Tibial nerve (tissue), 4 donors: Measurements from ENCODE around the gene NPHP4. TPM values are rescaled to one million over a fixed set of nuclear protein-coding genes. Genes with fewer than 3 reads are reported as not detected.

Source experiments
- DNase-seq, 2 donors: peaks; one replicate each; pipeline ENCODE4 v3.0.0-alpha.2; 2019; ENCODE audit warnings: low spot score in 2 of 2
- H3K27ac ChIP-seq, 4 donors: fragments of 200-600 bp; sonication (generic) in 3 of 4; one replicate each; pipeline ENCODE4 v1.5.1; 2017 to 2019; ENCODE audit warnings: mild to moderate bottlenecking in 1 of 4
- H3K27me3 ChIP-seq, 2 donors: fragments of 200-600 bp; sonication (generic) in 1 of 2; one replicate each; pipeline versions ENCODE4 v1.5.1 to v1.6.0; 2017 to 2019
- H3K36me3 ChIP-seq, 3 donors: fragments of 200-600 bp; sonication (generic); one replicate each; pipeline ENCODE4 v1.5.1; 2018 to 2019
- H3K4me1 ChIP-seq, 4 donors: fragments of 200-600 bp; sonication (generic) in 3 of 4; one replicate each; pipeline ENCODE4 v1.5.1; 2017 to 2019
- H3K4me3 ChIP-seq, 4 donors: fragments of 200-600 bp; sonication (generic) in 3 of 4; one replicate each; pipeline ENCODE4 v1.5.1; 2017 to 2019; ENCODE audit warnings: mild to moderate bottlenecking in 1 of 4, moderate library complexity in 1 of 4
- H3K9me3 ChIP-seq, 4 donors: fragments of 200-600 bp; sonication (generic) in 3 of 4; one replicate each; pipeline ENCODE4 v1.5.1; 2017 to 2019
- EP300 ChIP-seq, 2 donors: sonication (generic); formaldehyde crosslinking; IDR thresholded peaks; one replicate each; pipeline ENCODE4 v1.6.1; 2017; ENCODE audit warnings: antibody characterized with exemption in 2 of 2, mild to moderate bottlenecking in 1 of 2
- POLR2A ChIP-seq, 2 donors: fragments of 450-650 bp; IDR thresholded peaks; one replicate each; pipeline ENCODE4 v1.6.1; 2017; ENCODE audit warnings: antibody characterized with exemption in 2 of 2, mild to moderate bottlenecking in 2 of 2, moderate library complexity in 2 of 2
- WGBS, 2 donors: methylation state at CpG; one replicate each; pipeline ENCODE4 v1.1.5; 2018; 5-methylcytosine and 5-hydroxymethylcytosine counted together
- total RNA-seq, 4 donors: library from RNA; depleted of rRNA; stranded (reverse); fragments of >200 nt; gene quantifications; one replicate each; pipeline ENCODE4 v1.1.0, GENCODE V29; 2016
- TF ChIP-seq, protein P1 (sequence below), 5 experiments: fragments of 200-600 bp in 3 of 5; fragments of 450-650 bp in 2 of 5; sonication (generic) in 3 of 5; IDR thresholded peaks; one replicate each; pipeline ENCODE4 v1.5.1; 2016 to 2019; ENCODE audit warnings: antibody characterized with exemption in 5 of 5, mild to moderate bottlenecking in 3 of 5, moderate library complexity in 2 of 5

The NPHP4 gene
- total RNA-seq, 4 donors from 2014 or later, result 14.7 to 34.5 (median 28.0) TPM

DNA sequence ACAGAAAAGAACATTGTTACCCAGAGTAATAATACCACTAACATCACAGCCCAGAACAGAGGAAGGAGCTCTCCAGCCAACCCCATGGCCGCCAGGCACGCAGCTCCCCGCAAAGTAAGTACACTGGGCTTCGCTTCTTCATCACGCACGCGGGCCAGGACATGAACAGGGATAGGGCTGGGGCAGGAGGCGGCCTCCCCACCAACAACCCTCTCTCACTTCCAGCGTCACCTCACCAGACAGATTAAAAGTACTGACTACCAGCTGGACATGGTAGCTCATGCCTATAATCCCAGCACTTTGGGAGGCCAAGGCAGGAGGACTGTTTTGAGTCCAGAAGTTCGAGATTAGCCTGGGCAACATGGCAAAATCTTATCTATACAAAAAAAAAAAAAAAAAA, 78.3 kb downstream of the NPHP4 start:
- WGBS, 2 donors, result 76 to 82% methylated on average over 10 of the region's 10 CpGs
- H3K27ac ChIP-seq, result peak overlapping the region in 3 of 4 donors; percentile 22 to 70 (median 53)
- H3K4me3 ChIP-seq, result no peak overlapping the region
- H3K4me1 ChIP-seq, result peaks cover 0 to 29% (median 4%) of the 10 kb centered on the region in 4 donors
- no peaks in the 10 kb centered on the region for H3K27me3 ChIP-seq
- H3K9me3 ChIP-seq, result no peaks in the 10 kb centered on the region
- TF ChIP-seq EP300 (IDR thresholded peaks at IDR 0.05), result no peak
- TF ChIP-seq, protein P1, sequence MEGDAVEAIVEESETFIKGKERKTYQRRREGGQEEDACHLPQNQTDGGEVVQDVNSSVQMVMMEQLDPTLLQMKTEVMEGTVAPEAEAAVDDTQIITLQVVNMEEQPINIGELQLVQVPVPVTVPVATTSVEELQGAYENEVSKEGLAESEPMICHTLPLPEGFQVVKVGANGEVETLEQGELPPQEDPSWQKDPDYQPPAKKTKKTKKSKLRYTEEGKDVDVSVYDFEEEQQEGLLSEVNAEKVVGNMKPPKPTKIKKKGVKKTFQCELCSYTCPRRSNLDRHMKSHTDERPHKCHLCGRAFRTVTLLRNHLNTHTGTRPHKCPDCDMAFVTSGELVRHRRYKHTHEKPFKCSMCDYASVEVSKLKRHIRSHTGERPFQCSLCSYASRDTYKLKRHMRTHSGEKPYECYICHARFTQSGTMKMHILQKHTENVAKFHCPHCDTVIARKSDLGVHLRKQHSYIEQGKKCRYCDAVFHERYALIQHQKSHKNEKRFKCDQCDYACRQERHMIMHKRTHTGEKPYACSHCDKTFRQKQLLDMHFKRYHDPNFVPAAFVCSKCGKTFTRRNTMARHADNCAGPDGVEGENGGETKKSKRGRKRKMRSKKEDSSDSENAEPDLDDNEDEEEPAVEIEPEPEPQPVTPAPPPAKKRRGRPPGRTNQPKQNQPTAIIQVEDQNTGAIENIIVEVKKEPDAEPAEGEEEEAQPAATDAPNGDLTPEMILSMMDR (IDR thresholded peaks at IDR 0.05), result no peak
- TF ChIP-seq POLR2A (IDR thresholded peaks at IDR 0.05), result no peak
- no peak for DNase-seq
- H3K36me3 ChIP-seq, result peaks cover 0 to 13% (median 0%) of the 10 kb centered on the region in 3 donors

DNA sequence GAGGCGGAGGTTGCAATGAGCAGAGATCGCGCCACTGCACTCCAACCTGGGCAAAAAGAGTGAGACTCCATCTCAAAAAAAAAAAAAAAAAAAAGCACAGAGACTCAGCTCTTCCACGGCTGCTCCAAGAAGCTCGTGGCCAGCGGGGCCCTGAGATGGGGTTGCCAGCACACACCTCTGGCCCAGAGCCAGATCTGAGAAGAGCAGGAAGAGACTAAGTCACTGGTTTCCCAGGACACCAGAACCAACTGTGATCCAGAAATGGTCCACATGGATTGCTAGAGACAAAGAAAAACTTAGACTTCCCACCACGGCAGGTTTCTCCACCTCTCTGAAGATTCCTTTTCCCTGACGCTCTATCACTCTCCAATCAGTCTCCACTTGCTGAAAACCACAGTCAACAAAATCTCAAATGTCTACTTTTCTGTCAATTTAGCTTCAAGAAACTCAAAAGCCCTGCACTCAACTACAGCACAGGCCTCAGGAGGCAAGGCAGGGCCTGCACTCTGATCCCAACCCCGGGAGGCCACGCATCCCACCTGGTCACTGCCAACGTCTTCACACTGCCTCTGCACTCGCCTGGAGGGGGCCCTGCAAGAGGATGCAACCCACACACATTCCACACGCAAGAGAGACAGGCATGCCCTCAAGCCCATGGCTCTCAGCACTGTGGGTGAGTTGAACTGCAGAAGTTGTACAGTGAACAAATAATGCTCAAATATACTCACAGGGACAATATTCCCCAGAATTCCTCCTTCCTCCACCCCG, 79.0 kb downstream of the NPHP4 start:
- peak overlapping the region in 3 of 4 donors; percentile 22 to 70 (median 53) for H3K27ac ChIP-seq
- DNase-seq, result no peak
- H3K9me3 ChIP-seq, result no peaks in the 10 kb centered on the region
- TF ChIP-seq POLR2A (IDR thresholded peaks at IDR 0.05), result no peak
- TF ChIP-seq EP300 (IDR thresholded peaks at IDR 0.05), result no peak
- TF ChIP-seq, protein P1 (IDR thresholded peaks at IDR 0.05), result no peak
- H3K36me3 ChIP-seq, result peaks cover 0 to 19% (median 0%) of the 10 kb centered on the region in 3 donors
- no peak overlapping the region for H3K4me3 ChIP-seq
- H3K4me1 ChIP-seq, result peaks cover 0 to 29% (median 4%) of the 10 kb centered on the region in 4 donors
- H3K27me3 ChIP-seq, result no peaks in the 10 kb centered on the region
- 64 to 67% methylated on average over 14 of the region's 14 CpGs for WGBS, 2 donors

DNA sequence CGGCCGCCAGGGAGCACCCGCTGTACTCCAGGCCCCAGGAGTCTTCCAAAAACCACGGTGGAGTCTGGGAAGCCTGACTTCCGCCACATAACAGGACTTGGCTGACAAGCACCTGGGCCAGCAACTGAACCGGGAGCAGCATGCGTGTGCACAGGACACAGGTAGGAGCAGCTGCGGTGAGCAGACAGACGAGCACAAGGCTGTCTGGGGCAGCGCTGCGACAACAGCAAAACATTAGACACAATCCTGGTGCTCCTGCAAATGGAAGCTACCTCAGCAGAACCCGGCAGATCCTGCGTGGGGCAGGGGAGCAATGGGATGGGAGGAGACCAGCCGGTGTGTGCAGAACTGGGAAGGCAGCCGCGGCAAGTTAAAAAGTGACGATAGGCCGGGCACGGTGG, 80.4 kb downstream of the NPHP4 start:
- peaks cover 0 to 32% (median 0%) of the 10 kb centered on the region in 3 donors for H3K36me3 ChIP-seq
- H3K4me1 ChIP-seq, result peaks cover 0 to 29% (median 4%) of the 10 kb centered on the region in 4 donors
- TF ChIP-seq, protein P1 (IDR thresholded peaks at IDR 0.05), result no peak
- no peak for TF ChIP-seq EP300 (IDR thresholded peaks at IDR 0.05)
- no peak for TF ChIP-seq POLR2A (IDR thresholded peaks at IDR 0.05)
- no peak for DNase-seq
- H3K27ac ChIP-seq, result no peak overlapping the region
- 94 to 95% methylated on average over 19 of the region's 19 CpGs for WGBS, 2 donors
- H3K27me3 ChIP-seq, result no peaks in the 10 kb centered on the region
- no peak overlapping the region for H3K4me3 ChIP-seq
- no peaks in the 10 kb centered on the region for H3K9me3 ChIP-seq

DNA sequence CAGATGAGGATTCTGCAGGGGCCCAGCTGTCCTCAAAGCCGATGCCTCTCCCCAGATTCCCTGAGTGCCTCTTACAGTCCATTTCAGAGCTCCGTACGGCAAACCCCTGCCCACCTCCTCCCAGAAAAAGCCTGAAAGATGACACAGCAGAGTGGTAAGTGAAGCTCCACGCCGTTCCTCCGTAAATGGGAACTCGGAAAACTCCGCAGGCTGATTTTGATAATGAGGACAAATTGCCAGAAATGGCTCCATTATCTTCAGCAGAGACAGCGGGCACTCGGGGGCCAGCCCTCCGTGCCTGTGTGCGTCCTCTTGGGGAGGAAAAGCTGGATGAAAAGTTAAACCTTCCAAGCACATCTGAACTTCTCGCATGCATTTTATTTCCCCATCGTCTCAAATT, 81.1 kb downstream of the NPHP4 start:
- DNase-seq, result no peak
- 86 to 87% methylated on average over 14 of the region's 14 CpGs for WGBS, 2 donors
- Histone ChIP-seq H3K27ac (no peak overlapping the region), H3K27me3 (no peaks in the 10 kb centered on the region), H3K9me3 (no peaks in the 10 kb centered on the region), H3K4me1 (peaks cover 0 to 23% (median 4%) of the 10 kb centered on the region in 4 donors), H3K4me3 (no peak overlapping the region), H3K36me3 (peaks cover 0 to 37% (median 0%) of the 10 kb centered on the region in 3 donors)
- no peak for TF ChIP-seq EP300 (IDR thresholded peaks at IDR 0.05)
- TF ChIP-seq POLR2A (IDR thresholded peaks at IDR 0.05), result no peak
- TF ChIP-seq, protein P1 (IDR thresholded peaks at IDR 0.05), result no peak

DNA sequence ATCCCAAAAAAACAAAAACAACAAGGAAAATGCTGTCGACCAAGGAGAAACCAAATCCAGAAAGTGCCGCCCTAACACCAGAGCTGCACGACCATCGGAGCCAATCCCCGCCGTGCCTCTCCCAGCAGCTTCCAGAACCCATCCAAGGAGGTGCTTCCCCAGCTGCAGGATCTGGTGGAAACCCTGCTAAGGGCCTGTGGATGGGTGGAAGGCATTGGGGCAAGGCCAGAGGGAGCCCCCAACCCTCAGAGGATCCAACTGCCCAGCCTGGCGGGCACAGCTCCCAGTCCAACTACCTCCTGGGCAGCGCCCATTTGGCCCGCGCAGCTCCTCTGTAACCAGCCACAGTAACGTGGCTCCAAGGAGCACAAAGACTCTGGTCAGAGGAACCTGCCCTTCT, 81.6 kb downstream of the NPHP4 start:
- 95 to 96% methylated on average over 11 of the region's 11 CpGs for WGBS, 2 donors
- Histone ChIP-seq H3K27ac (no peak overlapping the region), H3K4me1 (peaks cover 0 to 19% (median 3%) of the 10 kb centered on the region in 4 donors), H3K4me3 (no peak overlapping the region), H3K27me3 (no peaks in the 10 kb centered on the region), H3K36me3 (peaks cover 0 to 42% (median 0%) of the 10 kb centered on the region in 3 donors), H3K9me3 (no peaks in the 10 kb centered on the region)
- DNase-seq, result no peak
- TF ChIP-seq, protein P1 (IDR thresholded peaks at IDR 0.05), result no peak
- TF ChIP-seq EP300 (IDR thresholded peaks at IDR 0.05), result no peak
- no peak for TF ChIP-seq POLR2A (IDR thresholded peaks at IDR 0.05)
